Activated CD8-positive, alpha-beta memory T cell treated with anti-CD3 and anti-CD28 coated beads, Interleukin-2, amount 50 U/mL, for 48 hours (primary cell): ENCODE measurements around the gene DHX35.
"Not testable (repeated sequence)": the region's sequence is repeated elsewhere in the genome, so short reads cannot be mapped to it uniquely, and the experiment has no call there.

Experiments
- DNase-seq: peaks from one replicate; pipeline ENCODE4 v3.0.0-alpha.2; 2020

Gene DHX35

DNA sequence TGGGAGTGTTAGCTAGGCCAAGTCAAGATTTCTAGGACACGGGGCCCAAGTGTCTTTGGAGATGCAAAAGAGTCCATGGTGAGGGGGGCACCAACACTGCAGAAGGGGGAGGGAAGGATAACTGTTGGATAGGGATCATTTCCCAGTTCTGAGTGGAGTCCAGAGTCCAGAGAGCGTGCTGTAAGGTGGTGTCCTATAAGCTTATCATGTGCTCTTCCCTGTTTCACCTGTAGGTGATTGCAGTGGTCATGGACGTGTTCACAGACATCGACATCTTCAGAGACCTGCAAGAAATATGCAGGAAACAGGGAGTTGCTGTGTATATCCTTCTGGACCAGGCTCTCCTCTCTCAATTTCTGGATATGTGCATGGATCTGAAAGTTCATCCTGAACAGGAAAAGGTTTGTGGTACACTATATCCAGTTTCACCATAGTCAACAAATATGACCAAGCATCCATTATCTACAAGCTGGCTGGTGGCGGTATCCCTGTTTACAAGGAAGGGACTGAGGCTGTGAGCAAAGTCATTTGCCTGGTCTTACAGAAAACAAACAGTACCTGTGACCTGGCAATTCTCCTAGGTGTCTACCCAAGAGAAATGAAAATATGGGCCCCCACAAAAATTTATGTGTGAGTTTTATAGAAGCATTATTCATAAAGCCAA lies 20.3 kb upstream of the DHX35 start:
- DNase-seq, result no peak

DNA sequence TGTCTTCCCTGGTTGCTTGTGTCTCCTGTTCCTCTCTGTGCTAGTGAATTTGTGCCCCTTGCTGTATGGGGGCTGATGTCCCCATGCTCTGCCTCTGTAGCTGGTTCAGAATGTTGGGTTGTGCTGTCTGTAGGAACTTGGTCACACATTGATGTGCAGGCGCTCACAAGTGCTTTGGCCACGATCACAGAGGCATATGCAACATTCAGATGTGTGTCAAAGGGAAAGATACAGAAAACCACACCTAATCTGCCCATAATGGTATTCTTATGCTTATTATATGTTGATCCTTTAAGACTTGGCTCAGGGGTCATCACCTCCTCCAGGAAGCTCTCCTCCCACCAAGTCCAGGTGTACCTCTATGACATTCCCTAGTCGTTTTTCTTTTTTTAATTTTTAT lies 17.1 kb upstream of the DHX35 start:
- no peak for DNase-seq

DNA sequence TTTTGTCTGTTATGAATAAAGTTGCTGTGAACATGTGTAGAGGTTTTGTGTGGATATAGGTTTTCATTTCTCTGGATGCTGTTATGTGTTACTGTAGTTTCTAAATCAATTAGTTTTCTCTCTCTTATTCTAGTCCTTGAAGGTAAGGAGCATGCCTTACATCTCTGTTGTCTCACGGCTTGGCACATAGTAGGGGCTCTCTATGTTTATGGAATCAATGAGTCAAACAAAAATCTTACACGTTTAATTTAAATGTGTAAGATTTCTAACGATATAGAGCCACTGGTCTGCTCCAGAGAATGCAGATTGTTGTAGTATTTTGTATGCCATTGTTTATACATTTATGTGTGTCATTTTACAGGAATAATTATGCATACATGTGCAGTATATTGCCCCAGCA lies 15.3 kb upstream of the DHX35 start:
- no peak for DNase-seq

DNA sequence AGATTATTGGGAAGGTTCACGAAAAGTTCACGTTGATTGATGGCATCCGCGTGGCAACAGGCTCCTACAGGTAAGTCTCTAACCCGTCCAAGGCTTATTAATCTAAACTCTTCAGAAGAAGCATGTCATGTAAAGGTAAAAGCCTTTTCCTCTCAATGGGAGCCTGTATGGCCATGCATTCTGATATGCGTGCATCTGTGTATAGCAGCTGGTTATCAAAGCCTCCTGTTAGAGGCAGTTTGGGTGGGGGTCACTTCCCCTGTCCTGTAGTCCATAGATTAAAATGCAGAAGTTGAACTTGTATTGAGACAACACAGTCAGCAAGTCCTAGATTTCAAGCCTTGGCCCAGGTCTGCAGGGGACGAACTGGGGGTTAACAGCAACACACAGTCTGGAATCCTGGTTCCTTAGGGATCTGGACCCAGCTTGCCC lies 14.2 kb upstream of the DHX35 start:
- no peak for DNase-seq

DNA sequence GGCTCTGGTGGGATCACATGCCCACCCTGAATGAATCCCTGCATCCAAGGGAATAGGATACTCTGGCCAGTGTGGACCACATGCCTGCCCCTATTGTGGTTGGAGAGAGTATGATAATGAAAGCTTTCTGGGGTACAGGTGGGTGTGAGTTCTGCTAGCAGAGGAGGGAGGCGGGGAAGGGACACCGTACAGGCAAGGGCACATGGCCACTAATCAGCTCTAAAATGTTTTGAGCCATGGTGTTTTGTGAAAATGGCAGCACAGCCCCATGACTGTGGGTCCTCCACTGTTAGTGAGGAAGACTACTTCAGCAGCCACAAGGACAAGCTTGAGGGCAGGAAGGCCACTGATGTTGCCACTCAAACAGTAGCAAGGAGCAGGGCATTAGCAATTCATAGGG lies 11.9 kb upstream of the DHX35 start:
- no peak for DNase-seq

DNA sequence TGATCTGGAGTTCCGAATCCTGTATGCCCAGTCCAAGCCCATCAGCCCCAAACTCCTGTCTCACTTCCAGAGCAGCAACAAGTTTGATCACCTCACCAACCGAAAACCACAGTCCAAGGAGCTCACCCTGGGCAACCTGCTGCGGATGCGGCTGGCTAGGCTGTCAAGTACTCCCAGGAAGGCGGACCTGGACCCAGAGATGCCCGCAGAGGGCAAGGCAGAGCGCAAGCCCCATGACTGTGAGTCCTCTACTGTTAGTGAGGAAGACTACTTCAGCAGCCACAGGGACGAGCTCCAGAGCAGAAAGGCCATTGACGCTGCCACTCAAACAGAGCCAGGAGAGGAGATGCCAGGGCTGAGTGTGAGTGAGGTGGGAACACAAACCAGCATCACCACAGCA lies 10.5 kb upstream of the DHX35 start:
- no peak for DNase-seq

DNA sequence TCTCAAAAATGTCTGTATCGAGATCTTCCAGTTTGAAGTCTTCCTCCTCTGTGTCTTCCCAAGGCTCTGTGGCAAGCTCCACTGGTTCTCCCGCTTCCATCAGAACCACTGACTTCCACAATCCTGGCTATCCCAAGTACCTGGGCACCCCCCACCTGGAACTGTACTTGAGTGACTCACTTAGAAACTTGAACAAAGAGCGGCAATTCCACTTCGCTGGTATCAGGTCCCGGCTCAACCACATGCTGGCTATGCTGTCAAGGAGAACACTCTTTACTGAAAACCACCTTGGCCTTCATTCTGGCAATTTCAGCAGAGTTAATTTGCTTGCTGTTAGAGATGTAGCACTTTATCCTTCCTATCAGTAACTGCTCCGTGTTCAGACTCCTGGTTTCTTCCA lies 10.0 kb upstream of the DHX35 start:
- no peak for DNase-seq

DNA sequence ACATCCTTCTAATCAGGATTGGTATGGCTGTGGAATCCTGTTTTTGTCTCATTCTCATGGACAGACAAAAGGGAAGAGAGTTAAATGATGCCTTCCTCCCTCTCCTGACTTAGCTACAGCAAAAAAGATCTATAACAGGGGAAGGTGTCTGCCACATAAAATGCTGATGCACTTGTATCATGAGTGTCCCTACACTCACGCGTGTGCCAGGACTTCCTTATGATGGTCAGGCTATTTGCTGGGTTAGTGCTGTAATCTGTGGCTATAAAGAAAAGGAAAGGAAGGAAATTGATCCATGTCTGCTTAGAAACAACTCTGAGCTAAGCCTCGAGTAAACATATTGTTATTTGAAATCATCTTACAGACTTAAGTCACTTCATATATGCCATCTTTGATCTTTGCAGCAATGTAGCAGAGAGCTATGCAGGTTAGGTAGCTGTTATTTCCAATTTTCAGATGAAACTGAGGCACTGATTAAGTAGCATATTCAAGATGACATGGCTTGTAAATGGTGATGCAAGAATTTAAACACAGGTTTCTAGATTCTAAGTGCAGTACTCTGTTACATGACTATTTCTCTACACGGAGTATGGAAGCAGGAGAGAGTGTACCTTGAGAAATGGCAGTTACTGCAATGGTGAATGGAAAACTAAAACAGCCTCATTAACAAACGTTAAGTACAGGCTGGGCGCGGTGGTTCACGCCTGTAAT lies 8.4 kb upstream of the DHX35 start:
- no peak for DNase-seq

DNA sequence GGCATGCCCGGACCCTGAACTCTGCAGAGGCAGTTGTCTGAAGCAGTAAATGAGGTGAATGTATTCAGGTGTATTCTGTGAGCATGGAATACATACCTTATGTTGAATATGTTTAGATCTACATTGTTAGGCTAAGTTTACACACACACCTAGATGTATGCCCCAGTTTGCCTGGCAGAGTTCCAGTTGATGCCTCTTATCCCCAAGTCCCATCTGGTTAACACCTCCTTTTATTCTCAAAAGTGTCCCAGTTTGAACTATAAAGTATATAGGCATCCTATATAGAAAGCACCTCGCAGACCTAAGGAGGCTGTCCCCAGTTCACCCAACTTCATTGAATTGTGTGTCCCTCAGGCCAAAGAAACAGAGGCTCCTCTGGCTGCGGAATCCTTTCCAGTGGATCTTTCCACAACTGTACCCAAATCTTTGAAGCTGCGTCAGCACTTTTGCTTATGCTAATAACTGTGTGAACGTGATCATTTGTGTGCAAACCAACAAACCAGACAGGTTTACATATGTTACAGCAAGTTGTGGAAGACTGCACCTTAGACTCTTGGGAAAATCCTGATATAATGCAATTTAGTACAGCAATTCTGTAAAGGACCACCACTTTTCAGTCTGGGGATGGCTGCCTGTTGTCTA lies 4.8 kb upstream of the DHX35 start:
- DNase-seq, result no peak

DNA sequence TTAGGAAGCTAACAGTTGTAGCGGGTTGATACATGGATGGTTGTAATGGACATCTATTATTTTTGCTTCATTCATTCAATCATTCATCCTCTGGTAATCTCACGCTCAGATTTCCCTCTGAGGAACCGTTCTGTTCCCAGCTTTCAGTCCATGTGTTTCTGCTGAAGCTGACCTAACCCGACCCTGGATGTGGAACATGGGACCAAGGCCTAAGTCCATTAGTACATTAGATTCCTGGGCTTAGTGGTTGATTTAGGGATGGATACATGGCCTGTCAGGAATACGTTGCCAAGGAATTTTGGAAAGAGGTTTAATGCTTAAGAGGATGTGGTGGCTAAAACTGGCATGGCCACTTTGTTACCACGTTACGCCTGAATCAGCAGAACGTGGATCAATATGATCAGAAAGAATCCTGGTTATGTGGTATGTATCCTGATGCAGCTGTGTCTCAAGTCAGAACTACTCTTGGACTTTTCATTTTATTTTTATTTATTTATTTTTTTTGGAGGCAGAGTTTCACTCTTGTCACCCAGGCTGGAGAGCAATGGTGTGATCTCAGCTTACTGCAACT lies 4.1 kb upstream of the DHX35 start:
- no peak for DNase-seq

DNA sequence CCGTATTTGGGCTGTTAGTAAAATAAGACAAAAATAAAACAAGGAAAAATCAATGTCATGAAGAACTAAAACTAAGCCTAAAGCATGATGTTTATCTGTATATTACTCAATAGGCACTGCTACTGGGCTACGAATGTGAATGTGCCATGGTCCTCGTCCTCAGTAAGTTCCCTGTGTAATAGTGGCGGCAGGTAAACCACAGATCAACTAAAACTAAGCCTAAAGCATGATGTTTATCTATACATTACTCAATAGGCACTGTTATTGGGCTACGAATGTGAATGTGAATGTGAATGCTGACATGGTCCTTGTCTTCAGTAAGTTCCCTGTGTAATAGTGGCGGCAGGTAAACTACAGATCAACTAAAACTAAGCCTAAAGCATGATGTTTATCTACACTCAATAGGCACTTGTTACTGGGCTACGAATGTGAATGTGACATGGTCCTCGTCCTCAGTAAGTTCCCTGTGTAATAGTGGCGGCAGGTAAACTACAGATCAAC lies 1.9 kb upstream of the DHX35 start:
- not testable (repeated sequence) for DNase-seq

DNA sequence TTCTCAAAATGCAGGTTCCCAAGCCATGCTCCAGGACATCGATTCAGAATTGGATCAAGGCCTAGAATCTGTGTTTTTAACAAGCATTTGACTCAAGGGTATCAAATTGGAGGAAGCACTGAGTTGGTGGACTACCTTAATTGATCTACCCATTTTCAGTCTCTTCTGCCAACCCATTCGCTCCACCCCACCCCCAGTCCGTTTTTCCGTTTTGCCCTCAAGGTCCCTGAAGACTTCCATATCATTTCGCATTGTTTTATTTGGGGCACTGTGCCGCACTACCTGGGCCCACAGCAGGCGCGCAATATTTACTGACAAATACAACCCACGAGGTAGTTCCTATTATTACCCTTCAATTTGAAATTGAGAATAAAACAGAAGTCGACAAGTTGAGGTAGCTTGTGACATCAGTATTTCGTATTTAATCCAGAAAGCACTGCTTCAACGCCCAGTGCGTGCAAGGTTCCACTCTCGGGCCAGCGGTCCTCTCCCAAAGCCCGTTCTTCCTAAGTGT lies 557 bp upstream of the DHX35 start:
- DNase-seq, result no peak

DNA sequence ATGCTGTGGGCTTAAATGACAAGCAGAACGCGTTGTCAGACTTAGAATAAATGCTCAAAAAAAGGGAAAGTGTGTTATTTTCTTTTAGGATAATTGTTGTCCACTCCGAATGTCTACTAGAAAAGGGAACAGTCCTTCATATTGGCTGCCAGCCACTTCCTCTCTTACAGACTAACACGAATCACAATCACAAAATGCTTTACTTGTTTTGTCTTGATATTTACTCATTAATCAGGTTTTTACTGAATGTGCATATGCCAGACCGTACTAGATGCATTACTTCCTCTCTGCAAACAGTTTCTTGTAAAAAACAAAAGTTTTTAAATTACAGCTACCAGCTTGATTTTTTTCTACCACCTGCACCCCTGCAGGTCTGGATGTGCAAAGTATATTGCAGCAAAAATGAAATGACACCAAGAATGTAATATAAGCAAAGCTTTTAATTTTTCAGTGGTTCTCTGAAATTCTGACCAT lies 821 bp downstream of the DHX35 start:
- no peak for DNase-seq

DNA sequence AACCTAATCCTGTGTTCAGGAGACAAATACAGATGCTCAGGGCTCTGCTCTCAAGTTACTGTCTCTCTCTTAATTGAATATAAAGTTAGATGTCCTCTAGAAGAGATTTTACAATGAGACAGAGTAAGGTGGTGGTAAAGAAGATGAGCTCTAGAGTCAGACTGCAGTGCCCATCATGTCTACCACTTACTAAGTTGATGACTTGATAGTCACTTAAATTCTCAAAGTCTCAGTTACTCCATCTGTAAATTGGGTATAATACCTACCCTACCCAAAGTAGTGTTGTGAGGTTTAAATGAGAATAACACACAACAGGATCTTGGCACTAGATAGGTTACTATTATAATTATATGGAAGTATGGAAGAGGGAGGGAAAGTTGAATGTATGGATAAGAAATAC lies 1.6 kb downstream of the DHX35 start:
- DNase-seq, result no peak

DNA sequence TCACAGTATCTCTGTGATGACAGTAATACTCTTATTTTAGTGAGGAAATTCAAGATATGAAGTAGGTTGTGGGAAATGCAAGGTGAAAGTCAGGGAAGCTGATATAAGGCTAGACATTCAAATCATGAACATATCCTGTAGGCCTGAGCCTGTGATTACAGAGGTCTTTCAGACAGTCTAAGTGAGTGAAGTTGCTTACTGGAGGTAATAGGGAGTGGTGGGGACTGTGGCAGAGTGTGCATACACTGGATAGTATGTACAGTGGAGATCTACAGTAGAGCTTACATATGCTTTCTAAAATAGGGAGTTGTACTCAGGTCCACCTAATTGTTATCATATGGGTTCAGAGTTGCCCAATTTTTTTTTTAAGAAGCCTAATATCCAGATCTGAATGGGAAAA lies 3.1 kb downstream of the DHX35 start:
- no peak for DNase-seq

DNA sequence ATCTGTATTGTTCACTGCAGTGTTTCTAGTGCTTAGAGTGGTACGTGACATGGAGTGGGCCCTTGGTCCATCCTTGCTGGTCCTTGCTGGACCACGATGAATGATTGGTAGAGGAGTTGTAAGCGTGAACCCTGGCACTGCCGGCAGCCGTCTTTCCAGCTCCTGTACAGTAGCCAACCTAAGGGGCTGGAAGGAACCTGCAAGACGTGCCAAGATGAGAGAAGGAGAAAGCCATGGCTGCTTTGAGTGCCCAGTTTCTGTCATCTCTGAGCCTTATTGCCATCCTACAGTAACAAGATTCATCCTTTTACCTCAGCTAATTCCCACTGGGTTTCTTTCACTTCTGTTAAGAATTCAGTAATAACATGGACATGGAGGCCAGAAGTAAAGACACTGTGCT lies 5.9 kb downstream of the DHX35 start:
- DNase-seq, result no peak

DNA sequence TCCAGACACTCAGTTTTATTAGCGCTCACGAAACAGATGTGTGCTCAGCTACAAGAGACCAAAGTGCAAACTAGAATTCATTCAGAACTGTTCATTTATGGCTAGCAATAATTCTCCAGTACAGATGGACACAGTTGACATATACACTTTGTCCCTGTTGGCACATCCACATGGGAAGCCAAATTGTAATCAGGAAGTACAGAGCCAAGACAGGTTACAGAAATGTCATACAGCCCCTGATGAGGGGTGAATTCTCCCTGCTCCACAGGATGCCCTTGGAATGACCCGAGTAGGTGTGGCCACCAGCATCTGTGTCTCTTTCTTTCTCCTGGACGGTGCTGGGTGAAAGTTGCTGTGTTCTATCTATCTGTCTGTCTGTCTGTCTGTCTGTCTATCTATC lies 7.6 kb downstream of the DHX35 start:
- no peak for DNase-seq

DNA sequence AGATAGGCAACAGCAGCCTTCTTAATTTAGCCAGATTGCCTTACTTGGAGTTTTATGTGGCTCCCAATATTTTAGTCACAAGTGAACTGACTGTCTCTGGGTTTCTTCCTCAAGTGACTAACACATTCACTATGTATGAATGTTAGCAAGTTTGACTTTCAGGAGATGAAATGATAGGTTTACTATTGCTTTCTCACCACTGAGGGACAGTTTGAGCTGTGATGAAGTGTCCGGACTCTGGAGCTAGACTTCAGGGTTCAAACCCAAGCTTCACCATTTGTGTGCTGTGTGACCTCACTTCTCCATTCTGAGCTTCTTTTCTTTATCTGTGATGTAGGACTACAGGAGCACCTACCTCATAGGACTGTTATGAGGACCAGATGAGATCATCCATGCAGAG lies 8.2 kb downstream of the DHX35 start:
- DNase-seq, result no peak

DNA sequence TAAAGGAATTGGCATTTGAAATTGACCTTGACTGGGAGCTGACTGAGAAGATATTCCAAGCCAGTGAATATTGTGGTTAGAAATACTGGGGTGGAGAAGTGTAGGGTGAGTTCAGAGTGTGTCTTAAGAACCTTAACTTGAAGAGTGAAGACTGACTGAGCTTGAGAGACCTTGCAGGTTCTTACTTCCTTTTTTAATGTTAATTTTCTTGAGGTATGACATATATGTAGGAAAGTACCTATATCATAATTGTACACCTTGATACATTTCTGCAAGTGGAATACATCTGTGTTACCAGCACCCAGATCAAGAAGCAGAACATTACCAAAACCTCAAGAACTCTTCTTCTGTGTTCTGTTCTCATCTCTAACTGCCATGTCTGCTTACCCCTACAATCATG lies 11.0 kb downstream of the DHX35 start:
- no peak for DNase-seq

DNA sequence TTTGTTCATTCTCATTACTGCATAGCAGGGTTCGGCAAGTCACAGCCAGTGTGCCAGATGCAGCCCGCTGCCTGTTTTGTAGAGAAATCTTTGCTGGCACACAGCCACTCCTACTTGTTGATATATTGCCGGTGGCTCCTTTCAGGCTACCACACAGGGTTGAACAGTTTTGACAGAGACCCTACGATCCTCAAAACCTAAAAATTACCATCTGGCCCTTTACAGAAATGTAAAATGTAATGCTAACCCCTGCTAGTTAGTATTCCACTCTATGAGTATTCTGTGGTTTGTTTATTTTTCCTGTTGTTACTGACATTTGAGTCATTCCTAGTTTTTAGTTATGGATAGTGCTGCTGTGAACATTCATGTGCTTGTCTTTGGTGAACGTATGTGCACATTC lies 11.5 kb downstream of the DHX35 start:
- DNase-seq, result no peak

DNA sequence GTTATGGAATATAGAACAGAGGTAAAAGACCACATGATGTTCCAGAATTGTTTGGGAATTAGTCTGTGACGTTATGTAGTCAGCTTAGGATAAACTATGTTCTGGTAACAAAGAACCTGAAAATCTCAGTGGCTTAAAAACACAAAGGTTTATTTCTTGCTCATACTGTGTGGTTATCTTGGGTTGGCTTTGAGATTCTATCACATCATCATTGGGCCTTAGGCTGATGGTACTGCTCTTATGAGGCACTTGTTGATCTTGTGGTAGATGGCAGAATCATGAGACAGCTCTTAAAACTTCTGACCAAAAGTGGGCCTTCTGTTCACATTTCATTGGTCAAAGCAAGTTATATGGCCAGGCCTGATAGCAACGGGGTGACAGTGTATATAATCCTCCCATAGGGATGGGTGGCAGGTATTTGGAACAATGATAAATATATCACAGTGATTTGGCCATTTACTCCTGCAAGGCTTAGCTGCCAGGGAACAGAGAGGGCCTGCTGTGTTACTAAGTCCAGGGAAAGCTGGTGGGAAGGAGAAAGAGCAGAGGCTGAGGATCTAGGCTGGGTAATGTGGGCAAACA lies 13.5 kb downstream of the DHX35 start:
- DNase-seq, result no peak

DNA sequence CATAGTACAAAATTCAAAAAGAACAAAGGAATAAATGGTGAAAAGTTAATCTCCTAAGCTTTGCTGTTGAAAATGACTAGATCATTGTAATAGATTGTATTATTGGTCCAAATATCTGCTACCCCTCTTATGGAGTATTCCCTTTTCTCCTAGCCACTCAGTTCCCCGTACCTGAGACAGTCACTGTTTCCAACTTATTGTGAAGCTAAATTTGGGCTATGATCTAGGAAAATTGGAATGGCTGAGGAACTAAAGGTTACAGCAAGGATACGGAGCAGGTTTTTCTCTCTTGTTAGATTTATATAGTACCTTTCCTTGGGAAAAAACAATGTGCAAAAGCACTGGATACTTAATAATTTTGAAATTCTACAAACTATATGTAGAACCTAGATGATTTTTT lies 17.3 kb downstream of the DHX35 start:
- DNase-seq, result no peak

DNA sequence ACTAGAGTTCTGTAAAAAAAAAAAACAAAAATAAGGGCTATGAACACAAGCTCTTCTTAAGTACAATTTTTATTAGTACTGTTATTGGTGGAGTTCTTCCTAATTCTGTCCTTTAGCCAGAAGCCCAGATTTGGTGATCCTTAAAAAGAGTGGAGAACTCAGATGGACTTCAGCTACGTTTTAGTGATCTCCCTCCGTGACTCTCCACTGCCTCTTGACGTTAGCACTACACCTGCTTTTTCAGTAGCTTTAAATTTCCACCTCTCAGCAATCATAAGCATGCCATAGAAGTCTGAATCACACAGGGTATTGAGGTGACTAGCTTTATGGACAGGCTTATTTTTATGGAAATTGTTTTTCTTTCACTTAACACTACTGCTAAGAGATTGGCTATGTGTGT lies 17.7 kb downstream of the DHX35 start:
- DNase-seq, result no peak
